Glomerular endothelial cell (primary cell): Measurements from ENCODE around the gene ZNF845. TPM values are rescaled to one million over a fixed set of nuclear protein-coding genes. Genes with fewer than 3 reads are reported as not detected.
"Not testable (repeated sequence)": the region's sequence is repeated elsewhere in the genome, so short reads cannot be mapped to it uniquely, and the experiment has no call there.

Experiments
- DNase-seq: peaks from one replicate; pipeline ENCODE4 v3.0.0-alpha.2; 2011; ENCODE audit warnings: low read depth, low spot score; ENCODE audit errors: extremely low read depth
- total RNA-seq: library from RNA; depleted of rRNA; stranded (reverse); fragments of >200 nt; gene quantifications from 2 replicates; pipeline ENCODE4 v1.2.3, GENCODE V29; 2015

The ZNF845 gene
- total RNA-seq = 5.1 and 5.3 TPM in 2 replicates

DNA sequence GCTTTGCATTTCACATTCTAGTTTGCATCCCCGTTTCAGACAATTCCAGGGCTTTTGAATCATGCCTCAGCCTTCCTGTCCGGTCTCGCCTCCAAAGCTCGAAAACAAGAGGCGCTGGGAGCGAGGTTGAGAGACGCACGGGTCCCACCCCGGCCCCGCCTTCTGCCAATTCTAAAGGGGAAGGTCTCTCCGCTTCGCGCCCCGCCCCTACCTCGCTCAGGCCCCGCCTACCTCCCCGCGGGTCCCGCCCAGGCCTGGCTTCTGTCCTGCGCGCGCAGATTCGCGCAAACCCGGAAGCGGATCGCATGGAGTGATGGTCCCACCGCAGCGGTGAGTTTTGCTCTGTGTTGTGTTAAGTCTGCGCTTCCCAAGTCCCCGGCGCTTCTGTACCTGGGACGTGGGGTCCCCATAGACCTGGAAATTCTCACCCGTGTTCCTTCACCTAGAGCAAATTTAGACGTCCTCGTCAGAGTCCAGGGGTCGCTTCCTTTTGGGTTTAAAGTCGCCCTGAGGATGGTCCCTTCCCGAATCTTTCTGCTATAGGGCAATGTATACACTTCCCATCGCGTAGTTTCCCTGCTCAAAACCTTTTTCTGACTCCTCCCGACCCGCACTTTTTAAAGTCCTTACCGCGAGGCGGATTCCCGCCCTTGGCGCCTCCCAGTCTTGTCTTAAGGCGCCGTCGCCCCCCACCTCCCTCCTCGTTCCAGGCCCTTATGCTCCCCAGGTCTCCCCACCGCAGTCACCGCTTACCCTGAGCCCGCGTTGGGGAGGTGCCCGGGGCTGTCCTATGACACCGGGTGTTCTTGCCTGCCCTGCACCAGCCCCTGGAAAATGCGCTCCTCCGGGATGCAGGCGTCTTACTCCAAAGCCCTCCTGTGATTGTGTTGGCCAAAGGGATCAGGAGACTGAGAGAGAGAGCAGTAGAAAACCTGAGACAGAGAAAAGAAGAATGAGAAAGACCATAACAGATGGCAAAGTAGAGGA lies at the start of gene ZNF845:
Gene ZNF845, plus strand, starts transcription at position 287 of the 987 bp plus-strand sequence. CDS start 7,559 bp downstream, outside the sequence.
- DNase-seq = peak; percentile 65

DNA sequence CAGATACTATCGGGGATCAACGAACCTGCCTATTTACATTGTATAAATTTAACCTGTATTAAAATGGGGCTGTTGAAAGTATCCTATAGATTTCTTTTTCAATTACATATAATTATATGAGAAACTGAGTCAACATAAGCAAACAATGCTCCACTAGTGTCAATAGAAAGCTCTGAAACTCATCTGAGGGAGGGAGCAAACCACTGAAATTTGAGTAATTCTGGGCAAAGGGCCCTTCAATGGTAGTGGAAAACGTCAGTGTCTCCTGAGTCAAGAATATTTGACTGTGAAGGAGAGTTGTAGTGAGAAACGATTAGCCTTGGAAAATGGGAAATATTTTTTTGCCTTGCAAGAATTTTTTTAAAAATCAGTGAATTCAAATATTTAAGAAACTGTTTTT lies 48.5 kb upstream of the ZNF845 start:
- no peak for DNase-seq

DNA sequence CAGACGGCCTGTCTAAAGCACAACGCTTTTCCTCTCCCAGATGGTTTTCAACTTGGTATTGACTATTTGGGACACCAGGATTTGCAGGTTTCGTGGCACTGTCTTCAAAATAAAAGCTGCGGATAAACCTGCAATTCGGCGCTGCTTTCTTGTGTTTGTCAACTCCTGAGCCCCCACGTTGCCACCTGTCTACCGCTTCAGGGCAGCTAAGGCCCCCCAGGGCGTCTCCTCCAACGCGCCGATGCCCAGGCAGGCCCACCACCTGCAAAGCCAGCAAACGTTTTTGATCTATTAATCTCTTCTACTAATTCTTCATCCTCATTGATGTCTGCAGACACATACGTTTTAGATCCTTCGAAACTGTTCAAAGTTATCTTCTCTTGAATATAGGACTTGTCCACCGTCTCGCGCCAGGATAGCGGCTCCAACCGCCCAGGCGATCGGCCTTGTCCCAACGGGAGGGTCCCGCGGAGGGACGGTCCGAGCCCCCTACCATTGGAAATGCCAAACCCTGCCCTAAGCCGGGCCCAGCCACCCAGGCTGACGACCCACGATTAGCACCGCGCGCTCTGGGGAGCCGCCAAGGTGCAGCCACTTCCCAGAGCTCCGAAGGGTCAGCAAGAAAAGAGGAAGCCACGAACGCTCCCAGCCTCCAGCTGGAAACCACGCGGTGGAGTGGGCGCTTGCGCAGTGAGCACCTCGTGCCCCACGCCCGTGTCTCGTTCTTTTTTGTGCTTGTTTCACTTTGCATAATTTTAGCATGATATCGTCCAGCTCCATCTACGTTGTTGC lies 42.6 kb upstream of the ZNF845 start:
- DNase-seq = no peak

DNA sequence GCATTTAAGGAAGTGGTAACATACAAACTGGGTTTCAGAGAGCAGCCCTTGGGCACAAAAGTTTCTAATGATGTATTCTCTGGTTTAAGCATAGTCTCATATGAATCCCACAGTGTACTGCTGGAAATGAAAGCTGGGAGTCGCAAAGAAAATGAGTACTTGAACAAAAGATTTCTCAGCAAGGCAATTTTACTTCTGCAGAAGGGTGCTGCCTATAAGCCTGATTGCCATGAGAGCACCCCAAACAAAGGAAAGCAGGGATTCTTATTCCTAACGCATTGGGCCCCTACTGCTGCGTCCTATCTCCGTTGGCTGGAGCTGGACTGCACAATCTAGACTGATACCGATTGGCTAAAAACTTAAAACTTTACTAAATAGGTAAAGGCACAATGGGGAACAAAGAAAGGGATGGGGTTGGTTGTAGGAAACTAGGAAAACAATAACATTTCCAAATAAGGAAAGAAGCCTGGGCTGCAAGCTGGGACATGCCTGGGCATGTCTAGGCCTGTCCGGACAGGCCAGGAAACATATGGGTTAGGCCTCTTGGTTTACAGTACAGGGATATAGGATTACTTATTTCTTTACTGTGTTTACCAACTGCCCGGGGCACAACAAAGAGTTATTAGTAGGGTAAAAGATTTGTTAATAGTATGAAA lies 38.6 kb upstream of the ZNF845 start:
- no peak for DNase-seq

DNA sequence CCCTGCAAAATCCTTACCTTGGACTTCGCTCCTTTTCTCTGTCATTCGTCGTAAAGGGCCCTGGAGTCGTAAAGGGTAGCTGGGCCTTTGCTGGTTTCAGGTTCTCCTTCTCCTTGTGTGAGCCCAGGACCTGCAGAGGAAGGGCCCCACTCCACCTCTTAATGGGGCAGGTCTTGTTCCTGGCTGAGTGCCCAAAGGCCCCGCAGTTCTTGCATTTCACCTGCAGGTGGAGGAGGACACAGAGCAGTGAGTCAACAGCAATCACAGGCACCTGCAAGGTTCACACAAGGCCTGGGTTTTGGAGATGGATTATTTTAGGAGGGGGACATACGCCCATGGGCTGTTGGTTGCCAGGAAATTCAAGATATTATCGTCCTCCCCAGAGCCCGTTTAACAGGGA lies 32.2 kb upstream of the ZNF845 start:
- DNase-seq = not testable (repeated sequence)

DNA sequence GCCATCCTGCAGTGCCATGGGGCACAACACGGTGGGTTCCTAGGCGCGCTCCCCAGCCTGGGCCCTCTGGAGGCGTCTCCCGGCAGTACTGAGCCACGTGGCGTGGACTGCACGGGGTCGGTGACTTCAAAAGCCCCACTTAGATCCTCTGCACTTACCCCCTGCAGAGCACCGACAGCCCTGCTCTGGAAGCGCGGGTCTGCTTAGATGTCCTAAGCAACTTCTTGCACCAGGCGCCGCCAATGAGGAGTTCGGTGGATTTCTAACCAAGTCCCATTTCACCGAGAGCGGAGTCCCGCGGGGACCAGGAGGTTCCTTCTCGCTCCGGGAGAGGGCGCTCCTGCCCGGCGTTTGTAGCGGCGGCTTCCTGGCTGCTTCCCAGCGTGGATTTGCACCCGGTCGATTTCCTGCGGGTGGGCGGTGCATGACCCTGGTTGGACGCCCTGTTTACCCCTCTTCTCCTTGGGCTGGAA lies 25.2 kb upstream of the ZNF845 start:
- no peak for DNase-seq

DNA sequence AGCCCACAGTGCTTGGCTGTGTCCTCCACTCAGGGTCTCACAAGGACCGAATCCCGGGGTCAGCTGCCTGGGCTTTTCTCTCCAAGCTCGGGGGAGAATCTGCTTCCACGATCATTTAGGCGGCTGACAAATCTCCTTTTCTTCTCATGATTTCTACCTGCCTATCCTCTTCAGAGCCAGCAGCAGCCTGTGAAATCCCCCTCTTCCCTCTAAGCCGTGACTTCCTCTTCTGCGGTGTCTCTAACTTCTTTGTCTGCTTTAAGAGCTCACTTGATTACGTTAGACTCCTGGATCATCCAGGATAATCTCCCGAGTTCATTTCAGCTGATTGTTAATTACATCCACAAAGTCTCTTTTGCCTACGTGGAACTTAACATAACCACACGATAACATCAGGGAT lies 22.5 kb upstream of the ZNF845 start:
- DNase-seq = no peak

DNA sequence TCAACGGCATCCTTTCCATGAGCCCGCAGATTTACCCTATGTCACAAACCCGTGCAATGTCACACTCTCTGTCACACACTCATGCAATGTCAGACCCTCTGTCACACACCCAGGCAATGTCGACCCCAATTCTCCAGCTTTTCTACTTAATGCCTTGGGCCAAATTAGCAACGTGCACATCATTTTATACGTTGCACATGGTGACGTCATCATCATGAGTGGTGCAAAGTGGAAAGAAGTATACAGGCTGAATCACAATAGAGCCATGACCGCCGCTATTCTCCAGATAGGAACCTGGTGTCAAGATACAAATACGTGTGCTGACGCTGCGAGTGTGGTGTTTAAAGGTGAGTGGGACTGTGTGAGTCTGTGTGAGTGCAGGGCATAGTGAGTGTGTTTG lies 21.7 kb upstream of the ZNF845 start:
- no peak for DNase-seq

DNA sequence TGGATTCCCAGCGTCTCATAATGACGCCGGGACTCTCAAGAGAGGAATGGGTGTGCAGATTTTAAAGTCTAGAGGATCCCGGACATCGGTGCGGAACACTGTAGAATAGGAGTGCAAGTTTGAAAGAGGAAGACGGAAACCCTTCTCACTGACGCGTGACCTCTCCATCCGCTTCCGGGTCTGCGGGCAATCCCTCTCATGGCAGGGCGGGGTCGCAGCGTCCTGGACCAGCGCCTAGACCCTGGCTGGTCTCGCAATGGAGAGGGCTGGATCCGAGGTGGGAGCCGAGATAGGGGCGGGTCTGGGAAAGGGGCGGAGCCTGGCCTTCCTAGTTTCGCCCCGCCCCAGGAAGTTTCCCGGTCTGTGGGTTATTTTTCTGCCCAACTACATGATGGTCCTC lies 4.6 kb upstream of the ZNF845 start:
- no peak for DNase-seq

DNA sequence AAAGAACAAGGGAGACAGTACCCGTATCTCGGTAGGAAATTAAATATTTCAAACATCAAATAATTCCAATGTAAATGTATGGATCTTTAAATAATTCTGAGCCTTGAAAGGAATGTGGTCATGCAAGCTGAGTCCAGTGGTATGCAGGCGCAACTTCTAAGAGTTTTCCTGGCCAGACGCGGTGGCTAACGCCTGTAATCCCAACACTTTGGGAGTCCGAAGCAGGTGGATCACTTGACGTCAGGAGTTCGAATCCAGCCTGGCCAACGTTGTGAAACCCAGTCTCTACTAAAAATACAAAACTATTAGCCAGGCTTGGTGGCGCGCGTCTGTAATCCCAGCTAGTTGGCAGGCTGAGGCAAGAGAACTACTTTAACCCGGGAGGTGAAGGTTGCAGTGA lies 1.1 kb upstream of the ZNF845 start:
- DNase-seq = no peak

DNA sequence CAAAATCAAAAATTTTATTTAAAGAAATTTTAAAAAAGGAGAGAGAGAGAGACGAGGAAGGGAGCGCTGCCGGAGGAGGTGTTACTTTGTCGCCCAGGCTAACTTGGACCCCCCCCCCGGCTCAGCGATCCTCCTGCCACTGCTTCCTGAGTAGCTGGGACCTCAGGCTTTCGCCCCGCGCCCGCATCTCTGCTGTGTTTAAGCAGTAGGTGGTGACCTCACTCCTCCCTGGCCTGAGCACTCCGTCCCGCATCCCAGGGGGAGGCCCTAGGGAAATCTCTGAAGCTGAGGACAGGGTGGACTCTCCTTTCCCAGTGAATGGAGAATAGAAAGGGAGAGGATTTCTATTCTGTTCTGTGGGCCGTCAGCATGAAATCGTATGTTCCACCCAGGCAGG lies 485 bp upstream of the ZNF845 start:
- peak; percentile 9 for DNase-seq

DNA sequence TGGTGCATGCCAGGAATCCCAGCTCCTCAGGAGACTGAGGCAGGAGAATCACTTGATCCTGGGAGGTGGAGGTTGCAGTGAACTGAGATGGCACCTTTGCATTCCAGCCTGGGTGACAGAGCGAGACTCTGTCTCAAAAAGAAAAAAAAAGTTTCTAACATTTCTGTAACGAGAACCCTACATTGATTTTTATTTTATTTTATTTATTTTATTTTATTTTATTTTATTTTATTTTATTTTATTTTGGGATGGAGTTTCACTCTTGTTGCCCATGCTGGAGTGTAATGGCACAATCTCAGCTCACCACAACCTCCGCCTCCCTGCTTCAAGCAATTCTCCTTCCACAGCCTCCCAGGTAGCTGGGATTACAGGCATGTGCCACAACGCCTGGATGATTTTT lies 10.9 kb downstream of the ZNF845 start:
- not testable (repeated sequence) for DNase-seq

DNA sequence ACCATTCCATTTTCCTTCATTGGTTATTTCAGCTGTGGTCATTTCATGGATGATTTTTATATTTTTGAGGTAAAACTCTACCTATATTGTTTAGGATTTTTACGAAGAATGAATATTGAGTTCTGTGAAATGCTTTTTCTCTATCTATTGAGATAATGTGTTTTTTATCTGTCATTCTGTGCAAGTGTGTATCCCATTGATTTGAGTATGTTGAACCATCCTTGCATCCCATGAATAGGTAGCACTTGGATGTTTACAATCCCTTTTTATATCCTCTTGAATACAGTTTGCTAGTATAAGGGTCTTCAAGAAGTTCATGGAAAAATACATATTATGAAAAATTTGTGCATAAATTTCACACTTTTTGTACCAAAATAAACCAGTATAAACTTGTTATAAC lies 22.2 kb downstream of the ZNF845 start:
- DNase-seq = no peak

DNA sequence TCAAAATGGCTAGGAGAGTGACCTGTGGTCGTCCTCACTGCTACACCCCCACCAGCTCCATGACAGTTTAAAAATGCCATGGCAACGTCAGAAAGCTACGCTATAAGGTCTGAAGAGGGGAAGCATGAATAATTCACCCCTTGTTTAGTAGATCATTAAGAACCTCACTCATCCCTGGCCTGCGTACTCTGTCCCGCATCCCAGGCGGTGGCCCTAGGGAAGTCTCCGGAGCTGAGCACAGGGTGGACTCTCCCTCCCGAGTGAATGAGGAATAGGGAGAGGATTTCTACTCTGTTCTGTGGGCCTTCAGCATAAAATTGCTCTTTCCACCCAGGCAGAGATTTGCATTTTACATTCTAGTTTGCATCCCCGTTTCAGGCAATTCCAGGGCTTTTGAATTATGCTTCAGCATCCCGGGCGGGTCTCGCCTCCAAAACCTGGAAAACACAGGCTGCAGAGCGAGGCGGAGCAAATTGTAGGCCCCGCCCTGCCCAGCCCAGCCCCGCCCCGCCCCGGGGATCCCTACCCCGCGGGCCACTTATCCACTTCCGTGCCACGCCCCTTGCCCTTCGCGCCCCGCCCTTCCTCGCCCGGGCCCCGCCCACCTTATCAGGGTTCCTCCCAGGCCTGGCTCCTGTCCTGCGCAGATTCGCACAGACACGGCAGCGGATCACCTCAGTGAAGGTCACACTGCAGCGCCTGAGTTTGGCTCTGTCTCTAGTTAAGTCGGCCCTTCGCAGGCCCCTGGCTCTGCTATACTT lies 24.5 kb downstream of the ZNF845 start:
- DNase-seq = no peak

DNA sequence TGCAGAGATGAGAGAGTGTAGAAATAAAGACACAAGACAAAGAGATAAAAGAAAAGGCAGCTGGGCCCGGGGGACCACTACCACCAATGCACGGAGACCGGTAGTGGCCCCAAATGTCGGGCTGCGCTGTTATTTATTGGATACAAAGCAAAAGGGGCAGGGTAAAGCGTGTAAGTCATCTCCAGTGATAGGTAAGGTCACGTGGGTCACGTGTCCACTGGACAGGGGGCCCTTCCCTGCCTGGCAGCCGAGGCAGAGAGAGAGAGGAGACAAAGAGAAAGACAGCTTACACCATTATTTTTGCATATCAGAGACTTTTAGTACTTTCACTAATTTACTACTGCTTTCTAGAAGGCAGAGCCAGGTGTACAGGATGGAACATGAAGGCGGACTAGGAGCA lies 26.5 kb downstream of the ZNF845 start:
- not testable (repeated sequence) for DNase-seq

DNA sequence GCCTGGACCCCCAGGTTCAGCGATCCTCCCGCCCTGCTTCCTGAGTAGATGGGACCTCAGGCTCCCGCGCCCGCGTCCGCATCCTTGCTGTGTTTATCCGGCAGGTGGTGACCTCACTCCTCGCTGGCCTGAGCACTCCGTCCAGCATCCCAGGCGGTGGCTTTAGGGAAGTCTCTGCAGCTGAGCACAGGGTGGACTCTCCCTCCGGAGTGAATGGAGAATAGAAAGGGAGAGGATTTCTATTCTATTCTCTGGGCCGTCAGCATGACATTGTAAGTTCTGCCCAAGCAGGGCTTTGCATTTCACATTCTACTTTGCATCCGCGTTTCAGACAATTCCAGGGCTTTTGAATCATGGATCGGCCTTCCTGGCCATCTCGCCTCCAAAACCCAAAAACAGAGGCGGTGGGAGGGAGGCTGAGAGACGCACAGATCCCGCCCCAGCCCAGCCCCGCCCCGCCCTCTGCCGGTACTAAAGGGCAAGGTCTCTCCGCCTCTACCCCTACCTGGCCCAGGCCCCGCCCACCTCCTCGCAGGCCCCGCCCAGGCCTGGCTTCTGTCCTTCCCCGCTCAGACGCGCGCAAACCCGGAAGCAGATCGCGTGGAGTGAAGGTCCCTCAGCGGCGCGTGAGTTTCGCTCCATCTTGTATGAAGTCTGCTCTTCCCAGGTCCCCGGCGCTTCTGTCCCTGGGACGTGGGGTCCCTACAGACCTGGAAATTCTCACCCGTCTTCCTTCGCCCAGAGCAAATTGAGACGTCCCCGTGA lies 31.8 kb downstream of the ZNF845 start, which contains the start of gene ZNF525:
Gene ZNF525, plus strand, starts transcription at position 572 of the 765 bp plus-strand sequence. CDS start 6,577 bp downstream, outside the sequence.
- no peak for DNase-seq

DNA sequence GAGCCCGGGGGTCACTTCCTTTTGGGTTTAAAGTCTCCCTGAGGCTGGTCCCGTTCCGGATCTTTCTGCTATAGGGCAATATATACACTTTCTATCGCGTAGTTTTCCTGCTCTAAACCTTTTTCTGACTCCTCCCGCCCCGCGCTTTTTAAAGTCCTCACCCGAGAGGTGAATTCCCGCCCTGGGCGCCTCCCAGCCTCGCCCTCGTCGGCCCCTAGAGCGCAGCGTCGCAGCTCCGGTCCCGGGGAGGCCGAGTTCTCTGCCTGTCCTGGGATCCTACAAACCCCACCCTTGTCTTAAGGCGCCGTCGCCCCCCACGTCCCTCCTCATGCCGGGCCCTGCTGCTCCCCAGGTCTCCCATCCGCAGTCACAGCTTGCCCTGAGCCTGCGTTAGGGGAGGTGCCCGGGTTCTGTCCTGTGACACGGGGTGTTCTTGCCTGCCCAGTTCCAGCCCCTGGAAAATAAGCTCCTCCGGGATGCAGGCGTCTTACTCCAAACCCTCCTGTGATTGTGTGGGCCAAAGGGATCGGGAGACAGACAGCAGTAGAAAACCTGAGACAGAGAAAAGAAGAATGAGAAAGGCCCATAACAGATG lies 32.4 kb downstream of the ZNF845 start:
- DNase-seq = no peak

DNA sequence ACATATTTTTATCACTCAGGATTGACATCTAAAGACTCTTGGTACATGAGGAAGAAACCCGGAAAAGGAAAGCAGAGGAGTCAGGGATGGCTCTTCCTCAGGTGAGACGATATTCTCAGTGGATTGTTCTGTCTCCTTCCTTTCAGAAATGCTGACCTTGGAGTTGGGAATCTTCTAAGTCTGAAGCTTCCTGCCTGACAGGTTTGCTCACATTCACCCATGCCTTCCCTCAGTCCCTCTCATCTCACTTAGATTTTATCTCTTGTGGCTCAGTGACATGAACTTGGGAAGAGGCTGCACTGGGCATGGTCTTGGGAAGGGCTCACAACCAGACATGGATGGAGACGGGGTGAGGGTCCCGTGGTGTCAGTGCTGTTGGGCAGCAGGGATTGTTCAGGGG lies 38.6 kb downstream of the ZNF845 start:
- no peak for DNase-seq

DNA sequence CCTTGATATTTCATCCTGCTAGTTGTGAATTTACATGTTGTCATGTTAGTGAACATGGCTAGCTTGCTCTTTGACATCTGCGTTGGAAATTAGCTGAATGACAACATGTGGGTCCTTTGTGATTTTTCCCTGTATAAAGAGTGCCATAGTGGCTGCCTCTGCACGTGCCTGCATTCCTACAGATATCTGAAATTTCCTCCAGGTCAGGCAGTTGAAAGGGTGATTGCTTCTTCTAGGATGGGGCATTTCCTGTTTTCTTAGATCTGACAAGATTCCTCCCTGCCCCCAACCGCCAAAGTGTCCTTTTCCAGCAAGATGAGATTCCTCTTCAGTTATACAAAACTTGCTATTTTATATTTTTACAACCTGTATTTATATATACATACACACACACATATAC lies 40.7 kb downstream of the ZNF845 start:
- DNase-seq = no peak
